Spinal cord (tissue), 10 donors: ENCODE measurements around the gene CYSRT1. TPM values are rescaled to one million over a fixed set of nuclear protein-coding genes. Genes with fewer than 3 reads are reported as not detected.

Experiments used
- DNase-seq, 6 donors: peaks; one replicate each; pipeline versions ENCODE4 v3.0.0 to v3.0.0-alpha.2; 2013 to 2015; ENCODE audit warnings: low spot score in 6 of 6, low read depth in 4 of 6
- H3K27ac ChIP-seq: one replicate; pipeline ENCODE4 v1.5.1; 2013; ENCODE audit warnings: low read depth, low read length, control low read depth
- H3K27me3 ChIP-seq: one replicate; pipeline ENCODE4 v1.6.1; 2013; ENCODE audit warnings: low read length; ENCODE audit not compliant: control insufficient read depth, insufficient read depth
- H3K36me3 ChIP-seq: one replicate; pipeline ENCODE4 v1.6.1; 2013; ENCODE audit warnings: low read length; ENCODE audit not compliant: control insufficient read depth, insufficient read depth
- H3K4me1 ChIP-seq: one replicate; pipeline ENCODE4 v1.6.1; 2013; ENCODE audit warnings: low read length; ENCODE audit not compliant: control insufficient read depth, insufficient read depth
- H3K4me3 ChIP-seq: one replicate; pipeline ENCODE4 v1.5.1; 2013; ENCODE audit warnings: low read depth, low read length, control low read depth
- H3K9me3 ChIP-seq: one replicate; pipeline ENCODE4 v1.6.1; 2013; ENCODE audit warnings: low read length; ENCODE audit not compliant: control insufficient read depth, insufficient read depth
- WGBS: methylation state at CpG from one replicate; pipeline ENCODE4 v1.1.5; 2013; ENCODE audit warnings: missing lambda C conversion rate; ENCODE audit not compliant: insufficient coverage; 5-methylcytosine and 5-hydroxymethylcytosine counted together
- polyA plus RNA-seq, 2 donors: library from polyadenylated mRNA; unstranded; fragments of 120-200 nt; gene quantifications; one replicate each; pipeline ENCODE4 v1.2.1, GENCODE V29; 2013; ENCODE audit not compliant: insufficient read length in 2 of 2
- total RNA-seq, 2 donors: library from RNA; depleted of rRNA in 1 of 2; stranded (reverse); fragments of 120-200 nt in 1 of 2; fragments of >200 nt in 1 of 2; gene quantifications; one replicate each; pipeline versions ENCODE4 v1.2.3 to v1.2.4, GENCODE V29; 2013 to 2014
- donor health status: healthy.

The CYSRT1 gene
- total and polyA plus RNA-seq, 4 donors = 0.69 to 4.5 (median 2.2) TPM

DNA sequence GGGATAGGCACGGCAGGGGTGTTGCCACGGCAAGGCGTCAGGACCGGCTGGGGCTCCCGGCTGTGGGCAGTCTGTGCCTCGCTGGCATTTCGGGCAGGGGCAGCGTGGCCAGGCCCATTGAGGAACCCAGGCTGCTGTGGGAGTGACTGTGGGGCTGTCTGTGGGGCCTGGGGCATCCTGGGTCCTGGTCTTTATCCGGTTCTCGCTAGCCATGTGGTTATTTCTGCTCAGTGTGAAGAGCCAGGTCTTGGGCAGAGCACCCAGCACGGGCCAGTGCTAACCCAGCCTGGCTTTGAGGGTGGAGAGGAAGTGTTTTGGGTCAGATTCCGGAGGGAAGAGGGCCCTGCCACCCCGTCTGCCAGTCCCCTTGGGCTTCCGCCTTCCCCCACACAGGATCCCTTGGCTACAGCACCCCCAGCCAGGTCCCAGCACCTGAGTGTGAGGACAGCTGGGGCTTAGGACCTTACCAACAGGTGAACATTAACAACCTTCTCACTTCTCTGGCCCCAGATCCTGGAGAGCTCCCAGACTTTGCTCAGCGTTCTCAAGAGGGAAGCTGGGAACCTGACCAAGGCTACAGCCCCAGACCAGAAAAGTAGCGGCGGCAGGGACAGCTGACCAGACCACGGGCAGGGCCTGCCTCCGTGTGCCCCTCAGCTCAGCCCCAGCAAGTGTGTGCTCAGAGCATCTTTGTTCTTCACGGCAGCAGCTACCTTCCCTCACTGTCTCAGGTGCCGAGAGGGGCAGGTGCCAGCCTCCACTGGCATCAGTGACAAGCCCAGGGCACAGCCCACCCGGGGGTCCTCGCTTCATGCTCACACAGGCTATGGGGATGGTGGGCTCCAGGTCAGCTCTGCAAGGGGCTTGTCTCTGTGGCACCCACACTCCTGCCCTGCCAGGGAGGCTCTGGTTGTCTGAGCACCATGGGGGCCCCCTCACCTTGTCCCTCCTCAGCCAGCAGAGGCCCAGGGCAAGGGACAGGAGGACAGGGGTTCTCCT is 35.4 kb upstream of the CYSRT1 start:
- no peaks in the 10 kb centered on the region for H3K27me3 ChIP-seq
- DNase-seq = no peak
- H3K4me1 ChIP-seq = peaks cover 60% of the 10 kb centered on the region
- peak overlapping the region; percentile 79 for H3K27ac ChIP-seq
- no peaks in the 10 kb centered on the region for H3K9me3 ChIP-seq
- H3K4me3 ChIP-seq = peak overlapping the region; percentile 96
- peaks cover 92% of the 10 kb centered on the region for H3K36me3 ChIP-seq
- 46% methylated on average over 21 of the region's 23 CpGs for WGBS

DNA sequence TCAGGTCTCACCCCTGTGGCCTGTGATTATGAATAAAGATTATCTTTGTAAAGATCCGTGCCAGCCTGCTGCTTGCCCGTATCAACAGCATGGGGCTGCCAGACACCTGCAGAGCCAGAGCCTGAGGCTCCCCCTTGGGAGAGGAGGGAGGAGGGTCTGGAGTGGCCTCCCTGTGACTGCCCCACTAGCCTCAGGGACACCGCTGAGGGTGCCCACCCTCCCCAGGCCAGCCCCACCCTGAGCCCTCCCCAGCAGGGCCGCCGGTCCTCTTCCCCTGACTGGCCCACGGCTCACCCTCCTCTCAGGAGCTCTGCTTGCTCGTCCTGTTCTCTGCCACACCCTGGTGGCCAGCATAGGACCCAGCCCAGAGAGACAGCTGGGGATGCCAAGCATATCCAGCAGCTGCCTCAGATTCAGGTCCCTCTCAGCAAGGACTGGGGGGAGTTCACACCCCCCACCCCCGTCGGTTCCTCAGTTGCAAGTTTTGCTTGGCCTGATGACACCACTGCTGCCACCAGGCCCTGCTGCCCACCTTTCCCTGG is 34.6 kb upstream of the CYSRT1 start:
- WGBS = 79% methylated on average over 9 of the region's 9 CpGs
- no peak for DNase-seq

DNA sequence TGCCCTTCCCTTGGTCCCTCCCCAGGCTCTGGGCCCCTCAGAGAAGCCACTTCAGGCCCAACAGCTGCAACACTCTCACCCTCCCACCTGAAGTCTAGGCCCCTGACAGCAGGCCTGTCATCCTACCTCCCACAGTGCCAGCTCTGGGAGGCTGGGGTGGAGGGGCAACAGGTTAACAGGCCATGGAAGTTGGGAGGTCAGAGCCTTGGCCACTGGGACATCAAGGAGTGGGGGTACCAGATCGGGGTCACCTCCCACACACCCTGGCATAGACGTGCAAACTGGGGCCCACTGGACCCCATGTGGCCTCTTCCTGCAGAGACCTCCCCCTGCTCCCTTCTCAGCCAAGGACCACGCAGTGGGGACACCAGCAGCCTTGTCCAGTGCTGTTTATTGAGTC is 33.7 kb upstream of the CYSRT1 start:
- Histone ChIP-seq H3K36me3 (peaks cover 92% of the 10 kb centered on the region), H3K4me3 (no peak overlapping the region), H3K27ac (no peak overlapping the region), H3K4me1 (peaks cover 63% of the 10 kb centered on the region), H3K9me3 (no peaks in the 10 kb centered on the region), H3K27me3 (no peaks in the 10 kb centered on the region)
- 86% methylated on average over 2 of the region's 3 CpGs for WGBS
- DNase-seq = no peak

More for the DNA sequence above, 34.6 kb upstream of the CYSRT1 start:
- Histone ChIP-seq H3K27ac (no peak overlapping the region), H3K9me3 (no peaks in the 10 kb centered on the region), H3K36me3 (peaks cover 92% of the 10 kb centered on the region), H3K4me3 (no peak overlapping the region), H3K4me1 (peaks cover 68% of the 10 kb centered on the region), H3K27me3 (no peaks in the 10 kb centered on the region)

DNA sequence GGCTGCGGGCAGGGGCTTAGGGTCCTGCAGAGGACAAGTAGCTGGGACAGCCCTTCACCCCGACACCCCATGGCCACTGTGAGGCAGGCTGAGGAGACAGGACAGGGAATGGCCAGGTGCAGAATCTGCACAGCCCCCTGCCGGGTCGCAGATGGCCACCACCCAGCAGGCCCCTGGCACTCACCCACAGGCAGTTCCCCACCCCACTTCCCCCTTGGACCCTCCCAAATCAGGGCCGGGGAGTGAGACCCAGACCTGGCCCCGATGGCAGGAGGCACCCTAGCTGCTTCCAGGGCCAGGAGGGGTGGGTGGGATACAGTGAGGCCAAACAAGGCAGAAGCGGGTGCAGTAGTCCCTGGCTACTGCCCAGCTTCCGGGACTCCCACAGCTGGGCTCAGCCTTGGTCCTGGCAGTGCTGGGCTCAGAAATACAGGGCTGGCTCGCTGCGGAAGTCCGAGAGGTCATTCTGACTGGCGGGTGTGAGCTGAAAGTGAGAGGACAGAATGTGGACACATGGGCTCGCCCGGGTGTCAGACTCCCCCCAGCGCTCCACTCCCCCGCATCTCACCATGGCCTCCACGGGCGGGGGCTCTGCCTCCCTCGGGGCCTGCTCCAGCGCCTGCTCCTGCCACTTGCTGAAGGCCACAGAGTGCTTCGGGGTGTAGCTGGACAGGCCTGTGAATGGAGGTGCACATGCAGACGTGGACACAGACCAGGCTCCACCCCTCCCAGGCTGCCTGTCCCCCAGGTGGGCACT is 33.1 kb upstream of the CYSRT1 start:
- WGBS = 85% methylated on average over 19 of the region's 22 CpGs
- Histone ChIP-seq H3K9me3 (no peaks in the 10 kb centered on the region), H3K4me1 (peaks cover 62% of the 10 kb centered on the region), H3K27me3 (no peaks in the 10 kb centered on the region), H3K4me3 (no peak overlapping the region), H3K27ac (no peak overlapping the region), H3K36me3 (peaks cover 92% of the 10 kb centered on the region)
- DNase-seq = no peak

DNA sequence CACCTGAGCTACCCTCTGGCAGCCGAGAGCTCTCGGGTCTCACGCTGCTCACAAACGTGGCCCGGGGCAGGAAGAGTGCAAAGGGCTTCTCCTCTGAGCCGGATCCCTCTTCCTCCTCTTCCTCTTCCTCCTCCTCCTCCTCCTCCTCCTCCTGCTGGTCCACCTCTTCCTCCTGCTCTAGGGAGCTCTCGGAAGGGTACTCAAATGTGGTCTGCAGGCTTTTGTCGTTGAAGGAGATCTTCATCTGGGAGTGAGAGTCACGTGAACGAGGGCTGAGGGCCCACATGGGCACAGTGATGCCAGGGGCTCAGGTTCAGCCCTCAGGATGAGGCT is 32.6 kb upstream of the CYSRT1 start:
- peaks cover 58% of the 10 kb centered on the region for H3K4me1 ChIP-seq
- WGBS = 82% methylated on average over 8 of the region's 10 CpGs
- no peak overlapping the region for H3K27ac ChIP-seq

DNA sequence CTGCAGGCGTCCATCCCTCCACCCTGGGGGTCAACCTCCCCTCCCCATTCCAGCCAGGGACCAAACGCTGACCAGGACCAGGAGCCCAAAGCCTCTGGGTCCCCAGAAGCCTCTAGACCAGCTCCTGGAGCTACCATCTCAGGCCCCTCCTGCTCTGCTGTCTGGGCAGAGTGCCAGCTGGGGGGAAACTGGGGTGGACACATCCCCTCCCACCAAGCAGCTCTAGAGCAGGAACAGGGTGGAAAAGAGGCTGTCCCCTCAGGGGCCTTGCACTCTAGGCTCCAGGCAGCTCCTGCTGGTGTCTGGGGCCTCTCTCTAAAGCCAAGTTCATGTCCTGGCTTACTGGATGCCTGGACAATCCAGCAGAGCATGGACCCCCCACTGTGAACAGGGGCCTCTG is 32.1 kb upstream of the CYSRT1 start:
- no peak for DNase-seq
- no peak overlapping the region for H3K27ac ChIP-seq
- no peak overlapping the region for H3K4me3 ChIP-seq
- WGBS = 84% methylated on average over 2 of the region's 2 CpGs
- H3K36me3 ChIP-seq = peaks cover 91% of the 10 kb centered on the region
- H3K4me1 ChIP-seq = peaks cover 58% of the 10 kb centered on the region
- H3K27me3 ChIP-seq = no peaks in the 10 kb centered on the region
- H3K9me3 ChIP-seq = no peaks in the 10 kb centered on the region

More for the DNA sequence above, 32.6 kb upstream of the CYSRT1 start:
- Histone ChIP-seq H3K9me3 (no peaks in the 10 kb centered on the region), H3K4me3 (no peak overlapping the region), H3K27me3 (no peaks in the 10 kb centered on the region), H3K36me3 (peaks cover 91% of the 10 kb centered on the region)
- DNase-seq = no peak

DNA sequence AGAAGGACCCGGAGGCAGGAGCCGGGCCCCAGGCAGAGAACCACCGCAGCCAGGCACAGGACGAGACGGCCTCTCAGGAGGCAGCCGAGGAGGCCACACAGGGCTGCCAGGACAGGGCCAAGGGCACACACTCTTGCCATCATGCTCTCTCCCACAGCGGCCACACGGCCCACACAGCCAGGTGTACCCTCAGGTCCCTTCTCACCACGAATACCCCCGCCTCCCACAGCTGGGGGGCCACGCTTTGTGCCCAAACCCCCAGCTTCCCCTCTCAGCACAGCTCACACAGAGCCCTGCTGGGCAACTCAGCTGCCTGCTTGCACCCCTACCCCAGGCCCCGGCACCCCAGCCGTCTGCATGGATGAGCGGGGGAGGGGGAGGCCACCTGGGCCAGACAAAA is 31.2 kb upstream of the CYSRT1 start:
- Histone ChIP-seq H3K27me3 (no peaks in the 10 kb centered on the region), H3K4me1 (peaks cover 64% of the 10 kb centered on the region), H3K36me3 (peaks cover 97% of the 10 kb centered on the region), H3K27ac (no peak overlapping the region), H3K9me3 (no peaks in the 10 kb centered on the region), H3K4me3 (no peak overlapping the region)
- no peak for DNase-seq
- WGBS = 87% methylated on average over 14 of the region's 14 CpGs

DNA sequence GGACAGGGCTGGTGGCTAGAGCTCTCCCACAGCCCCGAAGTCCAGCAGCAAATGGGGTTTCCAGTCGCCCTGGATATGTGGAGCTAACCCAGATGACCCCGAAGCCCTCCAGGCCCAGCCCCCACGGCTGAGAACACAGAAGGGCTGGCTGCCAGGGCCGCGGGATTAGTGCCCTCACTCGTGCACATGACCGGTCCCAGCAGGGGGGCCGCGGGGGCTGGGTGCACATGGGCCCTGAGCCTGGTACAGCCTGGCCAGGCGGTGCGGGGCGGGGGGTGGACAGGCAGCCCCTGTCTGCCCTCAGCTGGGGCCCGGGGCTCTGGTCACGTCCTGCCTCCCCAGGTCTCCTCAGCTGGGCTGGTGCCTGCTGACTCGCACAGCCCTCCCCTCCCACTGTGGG is 30.6 kb upstream of the CYSRT1 start:
- no peaks in the 10 kb centered on the region for H3K27me3 ChIP-seq
- no peak overlapping the region for H3K27ac ChIP-seq
- H3K36me3 ChIP-seq = peaks cover 98% of the 10 kb centered on the region
- no peaks in the 10 kb centered on the region for H3K9me3 ChIP-seq
- no peak overlapping the region for H3K4me3 ChIP-seq
- 68% methylated on average over 16 of the region's 16 CpGs for whole genome bisulfite sequencing
- peaks cover 64% of the 10 kb centered on the region for H3K4me1 ChIP-seq
- DNase-seq = peak in 1 of 6 donors; percentile 29

DNA sequence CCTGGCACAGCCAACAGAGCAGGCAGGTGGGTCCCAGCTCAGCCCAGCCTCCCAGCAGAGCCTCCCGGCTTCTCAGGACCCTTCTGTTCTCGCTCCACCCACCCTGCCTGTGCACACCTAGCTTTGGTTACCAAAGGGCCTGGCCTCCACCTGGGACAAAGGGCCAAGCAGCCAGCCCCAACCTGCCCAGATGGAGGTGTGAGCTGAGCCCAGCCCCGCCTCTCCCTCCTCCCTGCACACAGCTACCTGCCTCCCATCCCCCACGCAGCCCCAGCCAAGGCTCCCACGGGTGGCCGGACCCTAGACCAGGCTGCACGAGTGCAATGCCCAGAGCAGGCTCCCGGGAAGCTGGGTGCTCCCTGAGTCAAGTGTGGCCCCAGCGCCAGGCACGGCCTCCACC is 30.1 kb upstream of the CYSRT1 start:
- no peak overlapping the region for H3K27ac ChIP-seq
- H3K4me3 ChIP-seq = no peak overlapping the region
- peaks cover 63% of the 10 kb centered on the region for H3K4me1 ChIP-seq
- 80% methylated on average over 10 of the region's 10 CpGs for WGBS
- DNase-seq = no peak
- H3K27me3 ChIP-seq = no peaks in the 10 kb centered on the region
- peaks cover 94% of the 10 kb centered on the region for H3K36me3 ChIP-seq
- no peaks in the 10 kb centered on the region for H3K9me3 ChIP-seq
